ENCODE data around the gene ARRB2. TPM values are rescaled to one million over a fixed set of nuclear protein-coding genes. Genes with fewer than 3 reads are reported as not detected.

Gene ARRB2
- total RNA-seq, 2 donors from 2014 or later, result 9.0 to 22.9 TPM

GRCh38 chr17:4667166-4667565, 43.3 kb upstream of the ARRB2 start:
- Histone ChIP-seq H3K4me3 (no peak overlapping the region), H3K4me1 (no peaks in the 10 kb centered on the region), H3K9me3 (no peaks in the 10 kb centered on the region), H3K27me3 (no peaks in the 10 kb centered on the region), H3K27ac (no peak overlapping the region), H3K36me3 (peaks cover 13% of the 10 kb centered on the region)
- no peak for DNase-seq (ENCODE audit: low spot score)
- TF ChIP-seq CTCF (IDR thresholded peaks at IDR 0.05), result no peak

- no peak overlapping the region for H3K27ac ChIP-seq
- no peaks in the 10 kb centered on the region for H3K27me3 ChIP-seq
- no peak for TF ChIP-seq CTCF (IDR thresholded peaks at IDR 0.05)
- no peaks in the 10 kb centered on the region for H3K9me3 ChIP-seq
- H3K4me3 ChIP-seq, result no peak overlapping the region
- peaks cover 62% of the 10 kb centered on the region for H3K36me3 ChIP-seq
- H3K4me1 ChIP-seq, result no peaks in the 10 kb centered on the region
- DNase-seq (ENCODE audit: low spot score), result no peak
Measured at GRCh38 chr17:4672055-4672630, 38.3 kb upstream of the ARRB2 start.

- Histone ChIP-seq H3K36me3 (peaks cover 62% of the 10 kb centered on the region), H3K27me3 (no peaks in the 10 kb centered on the region)
- no peak for TF ChIP-seq CTCF (IDR thresholded peaks at IDR 0.05)
Measured at GRCh38 chr17:4672751-4673150, 37.7 kb upstream of the ARRB2 start.

GRCh38 chr17:4673169-4673568, 37.3 kb upstream of the ARRB2 start:
- H3K4me3 ChIP-seq, result no peak overlapping the region
- no peaks in the 10 kb centered on the region for H3K9me3 ChIP-seq
- H3K4me1 ChIP-seq, result peaks cover 0 to under 1% of the 10 kb centered on the region in 2 donors
- H3K27me3 ChIP-seq, result no peaks in the 10 kb centered on the region
- no peak for TF ChIP-seq CTCF (IDR thresholded peaks at IDR 0.05)
- peaks cover 62% of the 10 kb centered on the region for H3K36me3 ChIP-seq
- no peak for DNase-seq (ENCODE audit: low spot score)
- no peak overlapping the region for H3K27ac ChIP-seq

More at GRCh38 chr17:4672751-4673150, 37.7 kb upstream of the ARRB2 start:
- DNase-seq (ENCODE audit: low spot score), result no peak
- H3K4me1 ChIP-seq, result no peaks in the 10 kb centered on the region
- H3K27ac ChIP-seq, result no peak overlapping the region
- no peak overlapping the region for H3K4me3 ChIP-seq
- no peaks in the 10 kb centered on the region for H3K9me3 ChIP-seq

- Histone ChIP-seq H3K27ac (no peak overlapping the region), H3K9me3 (no peaks in the 10 kb centered on the region), H3K36me3 (peaks cover 62% of the 10 kb centered on the region), H3K4me3 (no peak overlapping the region), H3K27me3 (no peaks in the 10 kb centered on the region), H3K4me1 (peaks cover 0 to 8% of the 10 kb centered on the region in 2 donors)
- DNase-seq (ENCODE audit: low spot score), result no peak
- TF ChIP-seq CTCF (IDR thresholded peaks at IDR 0.05), result no peak
Measured at GRCh38 chr17:4673986-4674684, 36.3 kb upstream of the ARRB2 start.

GRCh38 chr17:4674685-4674998, 35.8 kb upstream of the ARRB2 start:
- Histone ChIP-seq H3K4me1 (peaks cover 0 to 8% of the 10 kb centered on the region in 2 donors), H3K4me3 (no peak overlapping the region), H3K36me3 (peaks cover 62% of the 10 kb centered on the region), H3K27me3 (no peaks in the 10 kb centered on the region), H3K27ac (no peak overlapping the region), H3K9me3 (no peaks in the 10 kb centered on the region)
- DNase-seq (ENCODE audit: low spot score), result no peak
- no peak for TF ChIP-seq CTCF (IDR thresholded peaks at IDR 0.05)
